H9 (cell line): Measurements from ENCODE around the gene APOBEC4. TPM values are rescaled to one million over a fixed set of nuclear protein-coding genes. Genes with fewer than 3 reads are reported as not detected.
A peak's percentile ranks its signal among the peaks of the same experiment; 100 is the strongest.

Experiments
- DNase-seq: peaks from one replicate; pipeline ENCODE4 v3.0.0-alpha.2; 2017
- H2AFZ ChIP-seq: one replicate; pipeline ENCODE4 v1.6.1; 2013; ENCODE audit warnings: mild to moderate bottlenecking, low read length, control low read depth, moderate library complexity
- H2AK5ac ChIP-seq: 2 replicates; pipeline ENCODE4 v1.6.1; 2013; ENCODE audit warnings: low read length, control low read depth, mixed read lengths; ENCODE audit not compliant: insufficient read length
- H2BK120ac ChIP-seq: one replicate; pipeline ENCODE4 v1.6.1; 2013; ENCODE audit warnings: low read depth, mild to moderate bottlenecking, low read length, control low read depth, inconsistent platforms; ENCODE audit not compliant: poor library complexity, severe bottlenecking
- H2BK12ac ChIP-seq: 2 replicates; pipeline ENCODE4 v1.6.1; 2013; ENCODE audit warnings: low read length, control low read depth, mixed read lengths, low read depth; ENCODE audit not compliant: insufficient read length
- H2BK15ac ChIP-seq: 2 replicates; pipeline ENCODE4 v1.6.1; 2013; ENCODE audit warnings: low read depth, low read length, control low read depth
- H2BK20ac ChIP-seq: one replicate; pipeline ENCODE4 v1.6.1; 2013; ENCODE audit warnings: low read depth, mild to moderate bottlenecking, low read length, control low read depth, inconsistent platforms; ENCODE audit not compliant: poor library complexity, severe bottlenecking
- H2BK5ac ChIP-seq: 2 replicates; pipeline ENCODE4 v1.6.1; 2013; ENCODE audit warnings: low read length, control low read depth, mixed read lengths; ENCODE audit not compliant: insufficient read length
- H3K14ac ChIP-seq: 2 replicates; pipeline ENCODE4 v1.6.1; 2013; ENCODE audit warnings: low read length, control low read depth; ENCODE audit not compliant: insufficient read depth
- H3K18ac ChIP-seq: 2 replicates; pipeline ENCODE4 v1.6.1; 2013; ENCODE audit warnings: low read depth, mild to moderate bottlenecking, mixed read lengths, low read length, control low read depth; ENCODE audit not compliant: insufficient read length
- H3K23ac ChIP-seq: 2 replicates; pipeline ENCODE4 v1.6.1; 2013; ENCODE audit warnings: low read length, control low read depth, mixed read lengths, low read depth; ENCODE audit not compliant: insufficient read length
- H3K23me2 ChIP-seq: 2 replicates; pipeline ENCODE4 v1.6.1; 2013; ENCODE audit warnings: low read depth, mild to moderate bottlenecking, mixed read lengths, low read length, control low read depth; ENCODE audit not compliant: insufficient read length, poor library complexity, severe bottlenecking
- H3K27ac ChIP-seq: 2 replicates; pipeline ENCODE4 v1.5.1; 2013; ENCODE audit warnings: low read length, control low read depth, mixed read lengths, low read depth; ENCODE audit not compliant: insufficient read length
- H3K27me3 ChIP-seq: 2 replicates; pipeline ENCODE4 v1.6.1; 2013; ENCODE audit warnings: low read length, control low read depth, inconsistent platforms; ENCODE audit not compliant: insufficient read depth
- H3K4ac ChIP-seq: 2 replicates; pipeline ENCODE4 v1.6.1; 2013; ENCODE audit warnings: low read depth, mild to moderate bottlenecking, control low read depth, inconsistent platforms, low read length, moderate library complexity
- H3K4me1 ChIP-seq: 2 replicates; pipeline ENCODE4 v1.6.1; 2013; ENCODE audit warnings: low read length, control low read depth, inconsistent platforms; ENCODE audit not compliant: insufficient read depth
- H3K4me2 ChIP-seq: 2 replicates; pipeline ENCODE4 v1.6.1; 2013; ENCODE audit warnings: low read length, control low read depth, mixed read lengths; ENCODE audit not compliant: insufficient read length, insufficient read depth
- H3K56ac ChIP-seq: 2 replicates; pipeline ENCODE4 v1.6.1; 2013; ENCODE audit warnings: low read depth, mild to moderate bottlenecking, mixed read lengths, low read length, control low read depth; ENCODE audit not compliant: insufficient read length
- H3K79me1 ChIP-seq: 2 replicates; pipeline ENCODE4 v1.6.1; 2013; ENCODE audit warnings: low read depth, mild to moderate bottlenecking, moderate library complexity, low read length, control low read depth, inconsistent platforms; ENCODE audit not compliant: insufficient read depth, poor library complexity, severe bottlenecking
- H3K79me2 ChIP-seq: 2 replicates; pipeline ENCODE4 v1.6.1; 2013; ENCODE audit warnings: low read length, control low read depth, inconsistent platforms; ENCODE audit not compliant: insufficient read depth
- H3K9ac ChIP-seq: 2 replicates; pipeline ENCODE4 v1.6.1; 2013; ENCODE audit warnings: low read length, control low read depth, mixed read lengths; ENCODE audit not compliant: insufficient read length; ENCODE audit errors: extremely low read depth
- H3K9me3 ChIP-seq: one replicate; pipeline ENCODE4 v1.6.1; 2013; ENCODE audit warnings: low read depth, low read length, inconsistent platforms; ENCODE audit not compliant: control insufficient read depth
- H3T11ph ChIP-seq: one replicate; pipeline ENCODE4 v1.6.1; 2013; ENCODE audit warnings: mild to moderate bottlenecking, low read length, control low read depth, inconsistent platforms
- H4K20me1 ChIP-seq: one replicate; pipeline ENCODE4 v1.6.1; 2013; ENCODE audit not compliant: control insufficient read depth, insufficient read length, insufficient read depth
- H4K5ac ChIP-seq: 2 replicates; pipeline ENCODE4 v1.6.1; 2013; ENCODE audit warnings: low read depth, mild to moderate bottlenecking, mixed read lengths, low read length, control low read depth; ENCODE audit not compliant: insufficient read length
- H4K8ac ChIP-seq: replicated peaks from 2 replicates; pipeline ENCODE4 v1.6.1; 2013; ENCODE audit warnings: low read length, control low read depth, mixed read lengths, low read depth; ENCODE audit not compliant: insufficient read length
- H4K91ac ChIP-seq: 2 replicates; pipeline ENCODE4 v1.6.1; 2013; ENCODE audit warnings: low read depth, mild to moderate bottlenecking, moderate library complexity, mixed read lengths, low read length, control low read depth; ENCODE audit not compliant: insufficient read length
- H3K27ac Mint-ChIP-seq, 3 experiments: 2 replicates in 2 of 3; 3 replicates in 1 of 3; pipeline ENCODE4 v1.8.0; 2020 to 2021; ENCODE audit warnings: mixed read lengths in 3 of 3, mild to moderate bottlenecking in 1 of 3, moderate library complexity in 1 of 3
- H3K27me3 Mint-ChIP-seq: 2 replicates; pipeline ENCODE4 v1.8.0; 2021; ENCODE audit warnings: low read depth, mild to moderate bottlenecking, moderate library complexity, mixed read lengths
- H3K36me3 Mint-ChIP-seq, 3 experiments: 2 replicates in 2 of 3; 3 replicates in 1 of 3; pipeline ENCODE4 v1.8.0; 2020 to 2021; ENCODE audit warnings: low read depth in 3 of 3, mixed read lengths in 3 of 3; ENCODE audit not compliant: insufficient read depth in 1 of 3
- H3K4me1 Mint-ChIP-seq, 2 experiments: 2 replicates each; pipeline ENCODE4 v1.8.0; 2020; ENCODE audit warnings: mixed read lengths in 2 of 2
- H3K4me3 Mint-ChIP-seq, 2 experiments: 2 replicates in 1 of 2; 3 replicates in 1 of 2; pipeline ENCODE4 v1.8.0; 2020 to 2021; ENCODE audit warnings: mild to moderate bottlenecking in 2 of 2, mixed read lengths in 2 of 2, moderate library complexity in 1 of 2
- H3K9me3 Mint-ChIP-seq, 2 experiments: 2 replicates in 1 of 2; 3 replicates in 1 of 2; pipeline ENCODE4 v1.8.0; 2020; ENCODE audit warnings: mild to moderate bottlenecking in 2 of 2, mixed read lengths in 2 of 2, moderate library complexity in 1 of 2
- WGBS: extraction: QIAGEN DNeasy Blood & Tissue Kit; methylation state at CpG from one replicate; pipeline ENCODE4 v1.1.7; 2013; ENCODE audit warnings: missing lambda C conversion rate, low lambda C conversion rate, mixed read lengths; ENCODE audit not compliant: insufficient read length; ENCODE audit errors: extremely low coverage; 5-methylcytosine and 5-hydroxymethylcytosine counted together
- total RNA-seq: library from RNA; stranded (reverse); gene quantifications from 2 replicates; pipeline ENCODE4 v1.2.1, GENCODE V29; 2021
- TF ChIP-seq, protein P1 (sequence below): fragments of 200-600 bp; sonication (generic); conservative IDR thresholded peaks from 3 replicates; pipeline ENCODE4 v1.8.0; 2021; ENCODE audit warnings: antibody characterized with exemption, mild to moderate bottlenecking

Gene APOBEC4
- total RNA-seq, 1 experiment from 2014 or later = not detected

DNA sequence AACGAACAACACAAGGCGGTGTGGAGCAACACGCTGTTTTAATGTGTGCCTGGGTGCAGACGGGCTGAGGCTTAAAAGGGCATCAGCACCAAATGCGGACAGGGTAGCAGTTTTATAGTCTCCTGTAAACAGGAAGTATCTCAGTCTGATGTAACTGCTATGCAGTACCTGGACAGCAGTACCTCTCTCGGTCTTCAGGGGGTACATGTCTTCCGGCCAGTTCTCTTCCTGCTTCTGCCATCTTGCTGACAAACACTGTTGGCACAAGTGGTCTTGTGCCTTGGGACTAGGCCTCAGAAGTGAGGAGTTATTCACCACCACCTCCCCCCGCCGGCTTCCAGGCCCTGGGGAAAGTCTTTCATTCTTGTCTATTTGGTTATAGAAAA, 49.7 kb upstream of the APOBEC4 start:
- peaks cover 0 to 5% of the 10 kb centered on the region in 2 experiments; a peak in 2 of 4 replicates for H3K4me1 Mint-ChIP-seq
- Histone ChIP-seq H2BK5ac (no peak overlapping the region), H3K18ac (no peak overlapping the region), H4K5ac (no peak overlapping the region), H3K23me2 (no peaks in the 10 kb centered on the region), H3K14ac (no peak overlapping the region), H3K4me1 (no peaks in the 10 kb centered on the region), H4K20me1 (no peaks in the 10 kb centered on the region), H3K27me3 (no peaks in the 10 kb centered on the region), H3K4me2 (no peak overlapping the region), H3K79me2 (no peaks in the 10 kb centered on the region), H3K4ac (no peak overlapping the region), H4K91ac (no peak overlapping the region), H2BK15ac (no peak overlapping the region), H2BK120ac (no peak overlapping the region), H2AFZ (no peak overlapping the region), H4K8ac (no peak overlapping the region), H2BK12ac (no peak overlapping the region), H2AK5ac (no peak overlapping the region), H3K9ac (no peak overlapping the region), H2BK20ac (no peak overlapping the region), H3T11ph (no peak overlapping the region), H3K9me3 (no peaks in the 10 kb centered on the region), H3K79me1 (no peaks in the 10 kb centered on the region), H3K23ac (no peak overlapping the region), H3K27ac (no peak overlapping the region), H3K56ac (no peak overlapping the region)
- no peaks in the 10 kb centered on the region for H3K9me3 Mint-ChIP-seq
- H3K27me3 Mint-ChIP-seq = no peaks in the 10 kb centered on the region
- no peaks in the 10 kb centered on the region for H3K36me3 Mint-ChIP-seq
- WGBS = no CpG with 5 or more reads among the region's 9 CpGs
- no peak overlapping the region for H3K4me3 Mint-ChIP-seq
- no peak for DNase-seq
- no peak overlapping the region for H3K27ac Mint-ChIP-seq
- TF ChIP-seq, protein P1, sequence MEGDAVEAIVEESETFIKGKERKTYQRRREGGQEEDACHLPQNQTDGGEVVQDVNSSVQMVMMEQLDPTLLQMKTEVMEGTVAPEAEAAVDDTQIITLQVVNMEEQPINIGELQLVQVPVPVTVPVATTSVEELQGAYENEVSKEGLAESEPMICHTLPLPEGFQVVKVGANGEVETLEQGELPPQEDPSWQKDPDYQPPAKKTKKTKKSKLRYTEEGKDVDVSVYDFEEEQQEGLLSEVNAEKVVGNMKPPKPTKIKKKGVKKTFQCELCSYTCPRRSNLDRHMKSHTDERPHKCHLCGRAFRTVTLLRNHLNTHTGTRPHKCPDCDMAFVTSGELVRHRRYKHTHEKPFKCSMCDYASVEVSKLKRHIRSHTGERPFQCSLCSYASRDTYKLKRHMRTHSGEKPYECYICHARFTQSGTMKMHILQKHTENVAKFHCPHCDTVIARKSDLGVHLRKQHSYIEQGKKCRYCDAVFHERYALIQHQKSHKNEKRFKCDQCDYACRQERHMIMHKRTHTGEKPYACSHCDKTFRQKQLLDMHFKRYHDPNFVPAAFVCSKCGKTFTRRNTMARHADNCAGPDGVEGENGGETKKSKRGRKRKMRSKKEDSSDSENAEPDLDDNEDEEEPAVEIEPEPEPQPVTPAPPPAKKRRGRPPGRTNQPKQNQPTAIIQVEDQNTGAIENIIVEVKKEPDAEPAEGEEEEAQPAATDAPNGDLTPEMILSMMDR = 0 out of 3 replicates have a peak, but pooled peaks have one; percentile 22
